ENCODE data around the gene LGALS3BP. TPM values are rescaled to one million over a fixed set of nuclear protein-coding genes. Genes with fewer than 3 reads are reported as not detected.
A peak's percentile ranks its signal among the peaks of the same experiment; 100 is the strongest.

The LGALS3BP gene
- total RNA-seq, 1 experiment from 2014 or later = 507 TPM

DNA sequence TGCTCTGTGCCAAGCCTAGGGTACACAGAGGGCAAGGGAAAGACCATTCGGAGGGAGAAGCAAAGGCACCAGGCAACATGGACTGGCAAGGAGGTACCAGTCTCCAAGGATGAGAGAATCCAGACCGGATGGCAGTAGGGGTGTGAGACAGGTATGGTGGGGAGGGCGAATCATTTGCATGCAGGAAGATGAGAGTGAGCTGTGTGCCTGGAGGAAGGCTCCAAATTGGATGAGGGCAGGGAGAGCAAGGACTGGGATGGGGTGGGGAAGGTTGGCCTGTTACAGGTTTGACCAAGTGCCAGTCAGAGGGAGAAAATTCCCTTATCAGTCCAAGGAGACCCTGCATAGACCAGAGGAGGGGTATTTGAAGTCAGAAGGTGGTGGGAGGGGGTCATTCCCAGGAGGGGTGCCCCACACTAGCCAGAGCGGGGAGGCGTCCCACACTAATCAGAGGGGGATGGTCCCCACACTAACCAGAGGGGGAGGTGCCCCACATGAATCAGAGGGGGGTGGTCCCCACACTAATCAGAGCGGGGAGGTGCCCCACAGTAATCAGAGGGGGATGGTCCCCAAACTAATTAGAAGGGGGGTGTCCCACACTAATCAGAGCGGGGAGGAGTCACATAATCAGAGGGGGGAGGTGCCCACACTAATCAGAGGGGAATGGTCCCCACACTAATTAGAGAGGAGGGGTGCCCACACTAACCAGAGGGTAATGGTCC, 29.1 kb upstream of the LGALS3BP start:
- Histone ChIP-seq H3K4me2 (peak overlapping the region; percentile 86), H3K4me3 (peak overlapping the region; percentile 77), H3K36me3 (ENCODE audit: low read depth) (peaks cover 8% of the 10 kb centered on the region; the same call in 1 of the 2 replicates), H3F3A (ENCODE audit: insufficient read depth, low read depth) (peaks cover 24% of the 10 kb centered on the region; the same call in 1 of the 2 replicates), H3K9me2 (ENCODE audit: insufficient read depth) (no peaks in the 10 kb centered on the region), H2AFZ (no peak overlapping the region; the same call in 1 of the 2 replicates), H3K27me3 (ENCODE audit: insufficient read depth, low read depth) (no peaks in the 10 kb centered on the region), H3K27ac (peak overlapping the region; percentile 29; the same call in 1 of the 2 replicates), H3K79me2 (ENCODE audit: low read depth) (peaks cover 39% of the 10 kb centered on the region), H3K9me3 (ENCODE audit: insufficient read depth, low read depth) (0 out of 2 replicates have a peak, but pooled peaks cover 7% of the 10 kb centered on the region), H3K4me1 (replicated peaks; ENCODE audit: insufficient read depth) (peaks cover 62% of the 10 kb centered on the region), H4K20me1 (ENCODE audit: insufficient read depth) (no peaks in the 10 kb centered on the region)
- no peak for DNase-seq
- intact Hi-C loops (cut with micrococcal nuclease; ENCODE audit: unreplicated experiment) = no loop called here
- no TSS peak for BruUV-seq (replicated peaks)
- POLR2A ChIA-PET (ENCODE audit: unreplicated experiment) = interaction anchor here (0.6 to 1.0 kb wide), 2 partner anchors 23 to 730 kb away, joined by 3 to 8 read pairs; no protein-coding TSS in a partner anchor
- CTCF ChIA-PET = interaction anchor here (1.0 kb wide), 1 partner anchor 36 kb away, joined by 7 read pairs; no protein-coding TSS in a partner anchor
- TF ChIP-seq CTCF (conservative IDR thresholded peaks at IDR 0.05) (no peak), EZH2 (IDR thresholded peaks at IDR 0.05; ENCODE audit: low read depth) (no peak)

DNA sequence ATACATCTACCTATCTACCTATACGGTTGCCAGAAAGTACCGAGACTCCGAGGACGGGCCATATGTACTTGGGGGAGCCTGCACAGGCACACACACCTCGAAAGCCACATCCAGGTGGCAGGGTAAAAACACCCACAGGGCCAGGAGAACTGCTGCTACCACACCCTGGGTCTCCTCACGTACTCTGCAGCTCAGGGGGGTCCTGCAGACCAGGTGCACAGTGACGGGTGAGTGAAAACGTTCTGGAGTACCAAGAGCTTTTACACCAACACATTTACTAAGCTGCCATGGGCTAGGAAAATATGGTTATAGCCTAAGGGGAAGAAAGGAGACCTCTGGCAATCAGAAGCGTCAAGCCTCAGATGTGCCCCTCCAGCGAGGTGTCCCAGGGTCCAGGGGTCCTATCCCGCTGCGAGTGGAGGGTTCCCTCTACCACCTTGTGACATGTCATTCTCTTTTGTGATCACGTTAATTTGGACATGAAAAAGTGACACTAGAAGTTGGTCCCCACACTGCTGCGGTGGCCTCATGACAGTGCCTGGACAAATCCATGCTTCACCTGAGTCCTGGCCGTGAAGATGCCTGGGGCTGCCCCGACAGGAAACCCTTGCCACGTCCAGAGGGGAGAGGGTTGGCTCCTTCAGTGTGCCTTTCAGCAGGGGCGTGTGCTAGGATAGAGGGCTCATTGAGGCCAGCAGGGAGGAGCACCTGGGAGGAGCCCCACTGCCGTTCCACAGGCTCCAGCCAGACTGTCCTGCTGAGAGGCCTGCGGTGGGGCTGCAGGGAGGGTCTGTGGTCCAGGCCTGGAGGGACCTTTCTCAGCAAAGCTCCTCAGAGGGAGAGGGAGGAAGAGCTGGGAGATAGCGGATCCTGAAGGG, 28.0 kb upstream of the LGALS3BP start:
- H3K9me2 ChIP-seq (ENCODE audit: insufficient read depth) = no peaks in the 10 kb centered on the region
- H2AFZ ChIP-seq = no peak overlapping the region
- no peak overlapping the region for H3K27ac ChIP-seq
- 0 out of 2 replicates have a peak, but pooled peaks cover 6% of the 10 kb centered on the region for H3K9me3 ChIP-seq (ENCODE audit: insufficient read depth, low read depth)
- peaks cover 8% of the 10 kb centered on the region; the same call in 1 of the 2 replicates for H3K36me3 ChIP-seq (ENCODE audit: low read depth)
- H3K4me3 ChIP-seq = peak overlapping the region; percentile 77; the same call in 1 of the 2 replicates
- TF ChIP-seq EZH2 (IDR thresholded peaks at IDR 0.05; ENCODE audit: low read depth) (no peak), CTCF (conservative IDR thresholded peaks at IDR 0.05) (no peak)
- no peaks in the 10 kb centered on the region for H3K27me3 ChIP-seq (ENCODE audit: insufficient read depth, low read depth)
- intact Hi-C loops (cut with micrococcal nuclease; ENCODE audit: unreplicated experiment) = no loop called here
- H3K4me2 ChIP-seq = peak overlapping the region; percentile 86
- H3K79me2 ChIP-seq (ENCODE audit: low read depth) = peaks cover 50% of the 10 kb centered on the region
- ChIA-PET CTCF (no interaction called here), POLR2A (ENCODE audit: unreplicated experiment) (interaction anchor here (0.7 kb wide), 1 partner anchor 616 kb away, joined by 3 read pairs; no protein-coding TSS in a partner anchor)
- H4K20me1 ChIP-seq (ENCODE audit: insufficient read depth) = no peaks in the 10 kb centered on the region
- H3F3A ChIP-seq (ENCODE audit: insufficient read depth, low read depth) = peaks cover 24% of the 10 kb centered on the region; the same call in 1 of the 2 replicates
- H3K4me1 ChIP-seq (replicated peaks; ENCODE audit: insufficient read depth) = peaks cover 62% of the 10 kb centered on the region
- BruUV-seq (replicated peaks) = no TSS peak
- no peak for DNase-seq

GRCh38 chr17:79006794-79007503, 27.2 kb upstream of the LGALS3BP start:
- H3K27me3 ChIP-seq (ENCODE audit: insufficient read depth, low read depth) = no peaks in the 10 kb centered on the region
- H3K27ac ChIP-seq = peak overlapping the region; percentile 76
- H3K9me3 ChIP-seq (ENCODE audit: insufficient read depth, low read depth) = no peaks in the 10 kb centered on the region
- no peaks in the 10 kb centered on the region; the same call in 1 of the 2 replicates for H4K20me1 ChIP-seq (ENCODE audit: insufficient read depth)
- BruUV-seq (replicated peaks) = no TSS peak
- H3K4me3 ChIP-seq = peak overlapping the region; percentile 77; the same call in 1 of the 2 replicates
- no peak for TF ChIP-seq CTCF (conservative IDR thresholded peaks at IDR 0.05)
- TF ChIP-seq EZH2 (IDR thresholded peaks at IDR 0.05; ENCODE audit: low read depth) = no peak
- H3K79me2 ChIP-seq (ENCODE audit: low read depth) = peaks cover 58% of the 10 kb centered on the region
- intact Hi-C loops (cut with micrococcal nuclease; ENCODE audit: unreplicated experiment) = no loop called here
- peaks cover 8% of the 10 kb centered on the region; the same call in 1 of the 2 replicates for H3K36me3 ChIP-seq (ENCODE audit: low read depth)
- H3K4me2 ChIP-seq = peak overlapping the region; percentile 86; the same call in 1 of the 2 replicates
- ChIA-PET POLR2A (ENCODE audit: unreplicated experiment) (no interaction called here), CTCF (no interaction called here)
- H3K4me1 ChIP-seq (replicated peaks; ENCODE audit: insufficient read depth) = peaks cover 57% of the 10 kb centered on the region
- H3F3A ChIP-seq (ENCODE audit: insufficient read depth, low read depth) = peaks cover 24% of the 10 kb centered on the region; the same call in 1 of the 2 replicates
- no peak for DNase-seq
- no peak overlapping the region for H2AFZ ChIP-seq
- no peaks in the 10 kb centered on the region for H3K9me2 ChIP-seq (ENCODE audit: insufficient read depth)

Data from PC-9 (cell line).